A549 treated with DMSO at 1 μM for 4 hours (cell line): ENCODE data around the gene TREX2. TPM values are rescaled to one million over a fixed set of nuclear protein-coding genes. Genes with fewer than 3 reads are reported as not detected.

Experiments used
- total RNA-seq: library from RNA; stranded (reverse); fragments of 200-300 nt; extraction: Qiagen RNA extraction; gene quantifications from 5 replicates; pipeline ENCODE4 v1.2.3, GENCODE V29; 2022; ENCODE audit warnings: low read depth

Gene TREX2, protein sequence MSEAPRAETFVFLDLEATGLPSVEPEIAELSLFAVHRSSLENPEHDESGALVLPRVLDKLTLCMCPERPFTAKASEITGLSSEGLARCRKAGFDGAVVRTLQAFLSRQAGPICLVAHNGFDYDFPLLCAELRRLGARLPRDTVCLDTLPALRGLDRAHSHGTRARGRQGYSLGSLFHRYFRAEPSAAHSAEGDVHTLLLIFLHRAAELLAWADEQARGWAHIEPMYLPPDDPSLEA
- total RNA-seq, result 1.1 to 2.0 TPM (median 1.6 TPM) in 5 replicates

GRCh38 chrX:153445856-153446635 lies at the start of gene TREX2:
TREX2 (minus strand) TSS chrX:153446056; CDS start chrX:153445430, 626 bp downstream.

GRCh38 chrX:153494541-153495361 lies 48.9 kb upstream of the TREX2 start, which contains the start of gene BGN:
BGN (plus strand) TSS chrX:153494980; CDS start chrX:153504632, 9,652 bp downstream.

DNA sequence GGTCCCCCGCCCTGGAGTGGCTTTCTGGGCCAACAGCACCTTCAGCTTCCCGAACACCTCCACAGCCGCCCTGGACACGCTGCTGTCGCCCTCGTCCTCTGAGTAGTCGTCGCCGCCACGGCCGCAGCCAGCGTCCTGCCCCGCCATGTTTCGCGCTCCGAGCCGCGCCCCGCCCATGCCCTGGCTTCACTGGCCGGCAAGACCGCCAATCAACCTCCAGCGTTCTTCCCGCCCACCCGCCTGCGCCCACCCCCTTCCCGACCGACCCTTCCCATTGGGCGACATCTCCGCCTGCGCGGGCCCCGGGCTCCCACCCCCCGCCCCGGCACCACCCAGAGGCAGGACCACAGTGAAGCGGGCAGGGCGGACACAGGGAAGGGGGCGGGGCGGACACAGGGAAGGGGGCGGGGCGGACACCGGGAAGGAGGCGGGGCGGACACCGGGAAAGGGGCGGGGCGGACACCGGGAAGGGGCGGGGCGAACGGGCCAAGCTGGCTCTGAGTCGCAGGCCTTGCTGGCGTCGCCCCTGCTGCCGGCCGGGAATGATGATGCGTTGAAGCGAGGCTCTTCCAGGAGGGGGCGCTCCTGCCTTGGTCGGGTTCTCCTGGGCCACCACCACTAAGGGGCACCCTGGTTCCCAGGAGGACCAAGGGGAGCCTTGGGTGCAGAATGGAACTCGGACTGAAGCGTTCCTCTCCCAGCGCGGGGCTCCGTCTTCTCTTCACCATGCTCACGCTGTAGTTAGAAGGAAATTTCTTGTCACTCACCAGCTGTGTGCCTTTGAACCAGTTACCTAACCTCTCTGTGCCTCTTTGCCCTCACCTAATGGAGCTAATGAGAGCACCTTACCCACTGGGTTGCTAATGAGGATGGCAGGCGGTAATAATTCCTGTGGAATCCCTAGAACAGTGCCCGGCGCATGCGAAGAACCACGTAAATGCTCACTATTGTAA lies 24.8 kb upstream of the TREX2 start, which contains the start of gene HAUS7:
Gene HAUS7 (minus strand): TSS at position 166 of the 953 bp plus-strand sequence. CDS start 19 bp downstream, at position 147.

DNA sequence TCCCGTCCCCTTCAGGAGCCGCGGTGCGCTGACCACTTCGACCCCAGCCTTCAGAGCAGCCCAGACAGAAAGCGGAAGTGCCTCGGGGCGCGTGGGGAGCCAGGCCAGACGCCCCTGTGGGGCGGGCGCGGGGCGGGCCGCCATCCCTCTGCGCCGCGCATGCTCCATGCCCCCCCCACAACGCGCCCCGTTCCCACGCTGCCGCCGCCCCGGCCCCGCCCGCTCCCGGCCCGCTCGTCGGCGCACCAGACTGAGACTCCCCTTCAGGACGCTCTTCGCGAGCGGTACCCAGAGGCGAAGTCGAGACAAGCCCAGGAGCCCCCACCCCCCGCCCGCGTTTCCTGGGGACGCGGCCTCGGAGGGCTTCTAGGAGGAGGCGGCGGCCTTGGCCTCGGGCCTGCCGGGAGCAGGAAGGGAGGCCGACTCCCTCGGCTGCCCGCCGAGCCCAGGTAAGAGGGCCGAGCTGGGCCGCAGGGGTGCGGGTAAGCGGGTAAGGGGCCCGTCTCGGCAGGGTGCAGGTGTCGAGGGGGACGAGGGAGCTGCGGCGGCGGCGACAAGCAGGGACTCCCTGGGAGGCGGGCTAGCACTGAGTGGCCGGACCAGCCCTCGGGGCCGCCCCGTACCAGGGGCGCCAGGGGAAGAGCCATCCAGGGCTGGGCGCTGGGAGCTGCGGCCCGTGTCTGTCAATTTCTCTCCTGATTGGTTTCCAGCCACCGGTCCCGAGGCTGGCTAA lies 34.4 kb downstream of the TREX2 start, which contains the start of gene ZFP92:
Gene ZFP92 (plus strand): TSS at position 218 of the 733 bp plus-strand sequence. CDS start 6,851 bp downstream, outside the sequence.

DNA sequence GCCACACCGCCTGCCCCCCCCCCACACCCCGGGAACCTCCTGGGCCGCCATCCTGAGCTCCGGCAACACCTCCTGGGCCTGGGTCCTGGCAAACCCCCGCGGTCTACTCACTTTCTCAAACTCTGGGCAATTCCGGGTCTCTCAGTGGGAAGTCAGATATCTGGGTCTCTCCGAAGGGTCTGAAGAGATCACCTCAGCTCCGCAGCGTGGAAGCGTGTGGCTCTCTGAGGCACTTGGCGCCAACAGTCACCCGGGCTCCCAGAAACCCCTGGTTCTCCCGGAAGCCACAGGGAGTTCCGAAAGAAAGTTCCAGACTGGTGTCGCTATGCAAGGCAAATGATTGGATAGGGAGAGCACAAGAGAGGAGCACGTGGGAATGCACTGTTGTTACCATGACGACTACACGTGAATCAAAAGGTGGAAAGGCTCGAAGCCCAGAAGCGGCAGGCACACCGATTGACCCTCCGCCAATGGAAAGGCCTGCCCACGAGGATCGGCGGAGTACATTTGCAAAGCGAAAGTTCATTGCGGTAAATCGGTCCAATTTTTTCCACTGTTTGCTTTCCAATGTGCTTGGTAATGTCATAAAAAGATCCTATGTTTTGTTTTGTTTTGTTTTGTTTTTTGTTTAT lies 44.6 kb downstream of the TREX2 start, which contains the start of gene PNMA6E:
Gene PNMA6E (minus strand): TSS at position 218 of the 632 bp plus-strand sequence. CDS start 2,501 bp downstream, outside the sequence.

Other genes starting within 250 kb of the TREX2 start
- not detected in 5 replicates for gene PNMA6F, start 124.3 kb downstream of the TREX2 start, total RNA-seq
- 5.7 to 7.5 TPM (median 5.9 TPM) in 5 replicates for gene ZNF275, start 111.9 kb downstream of the TREX2 start, total RNA-seq
- 0.03 to 0.04 TPM in 2 of 5 replicates, not detected in the others for gene PNMA6E, start 44.7 kb downstream of the TREX2 start, total RNA-seq
- gene ZFP92, start 34.6 kb downstream of the TREX2 start, total RNA-seq, result 0.39 to 0.69 TPM (median 0.56 TPM) in 5 replicates
- gene HAUS7, start 24.5 kb upstream of the TREX2 start, total RNA-seq, result 53.6 to 60.7 TPM (median 57.7 TPM) in 5 replicates
- not detected in 5 replicates for gene BGN, start 48.9 kb upstream of the TREX2 start, total RNA-seq
- 0.04 to 0.25 TPM (median 0.09 TPM) in 5 replicates for gene ATP2B3, start 71.6 kb upstream of the TREX2 start, total RNA-seq
- gene CCNQ, start 153.1 kb upstream of the TREX2 start, total RNA-seq, result 37.2 to 55.3 TPM (median 50.7 TPM) in 5 replicates
- gene DUSP9, start 201.1 kb upstream of the TREX2 start, total RNA-seq, result 0.84 to 1.6 TPM (median 1.2 TPM) in 5 replicates
- 0.19 to 0.58 TPM (median 0.25 TPM) in 3 of 5 replicates, not detected in the others for gene PNCK, start 227.8 kb upstream of the TREX2 start, total RNA-seq
- 10.4 to 12.4 TPM (median 12.0 TPM) in 5 replicates for gene SLC6A8, start 241.9 kb upstream of the TREX2 start, total RNA-seq